Measurements from ENCODE around the gene RBM11.

- TF ChIP-seq CTCF (IDR thresholded peaks at IDR 0.05) (no peak), POLR2A (IDR thresholded peaks at IDR 0.05) (no peak)
These were observed 2.8 kb upstream of the RBM11 start for GRCh38 chr21:14213164-14213563.

All from thyroid gland (tissue), 4 donors.